GM21526 (cell line): ENCODE data around the gene TMEM220.

Source experiments
- ATAC-seq: cut with Tn5 transposase; IDR thresholded peaks from one replicate; pipeline ENCODE4 v1.9.1; 2021; ENCODE audit warnings: moderate library complexity; ENCODE audit not compliant: unreplicated experiment, low FRiP score

The TMEM220 gene

DNA sequence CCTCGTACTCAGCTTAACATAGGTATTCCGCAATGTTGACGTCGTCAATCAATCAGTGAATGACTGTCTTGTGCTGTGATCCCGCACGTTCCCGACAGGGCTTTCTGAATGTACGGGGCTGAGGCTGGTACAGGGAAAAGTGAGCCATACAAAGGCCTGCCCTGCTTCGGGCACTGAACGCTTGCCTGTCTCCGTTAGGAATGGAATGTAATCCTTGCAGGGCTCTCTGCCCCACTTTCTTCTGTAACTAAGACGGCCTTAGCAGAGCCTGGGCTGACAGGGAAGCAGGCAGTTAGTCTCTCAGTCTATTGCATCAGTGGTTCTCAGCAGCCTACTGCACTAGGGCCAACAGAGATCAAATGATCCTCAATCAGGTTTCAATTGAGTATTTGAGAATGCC, 56.5 kb downstream of the TMEM220 start:
- no peak for ATAC-seq

- no peak for ATAC-seq
Measured at GRCh38 chr17:10668775-10669174, 61.0 kb downstream of the TMEM220 start.

DNA sequence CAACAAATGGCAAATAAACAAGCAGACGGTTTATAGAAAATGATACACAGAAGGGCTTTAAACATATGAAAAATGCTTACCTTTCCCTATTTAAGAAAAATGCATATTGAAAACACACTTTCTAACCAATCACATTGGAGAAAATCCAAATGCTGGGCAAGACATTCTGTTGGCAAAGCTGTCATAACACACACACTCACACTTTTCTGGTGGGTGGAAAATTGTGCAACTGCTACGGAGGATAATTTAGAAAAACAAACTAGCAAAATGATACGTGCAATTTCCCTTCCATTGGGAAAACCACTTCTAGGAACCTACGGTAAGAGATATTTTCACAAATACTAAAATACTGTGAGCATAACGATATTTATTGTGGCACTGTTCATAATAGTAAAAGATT, 62.9 kb downstream of the TMEM220 start:
- ATAC-seq = no peak

GRCh38 chr17:10664571-10664970, 65.3 kb downstream of the TMEM220 start:
- ATAC-seq = no peak
